ENCODE results near the gene PPP6R3. TPM values are rescaled to one million over a fixed set of nuclear protein-coding genes. Genes with fewer than 3 reads are reported as not detected.
"Not testable (repeated sequence)": the region's sequence is repeated elsewhere in the genome, so short reads cannot be mapped to it uniquely, and the experiment has no call there.

Gene PPP6R3
- total RNA-seq, 2 experiments from 2014 or later: 84.7 to 87.0 TPM

GRCh38 chr11:68425866-68426380, 34.6 kb upstream of the PPP6R3 start:
- intact Hi-C loops (cut with micrococcal nuclease): no loop called here
- CTCF ChIA-PET: no interaction called here

GRCh38 chr11:68429661-68430060, 30.9 kb upstream of the PPP6R3 start:
- no peak overlapping the region for H3K4me3 Mint-ChIP-seq
- no peak for DNase-seq
- no peak overlapping the region for H3K27ac Mint-ChIP-seq
- H3K4me1 Mint-ChIP-seq (ENCODE audit: low read depth): no peaks in the 10 kb centered on the region
- intact Hi-C loops (cut with micrococcal nuclease): no loop called here
- H3K27me3 Mint-ChIP-seq (ENCODE audit: low read depth): no peaks in the 10 kb centered on the region
- CTCF ChIA-PET: no interaction called here
- peaks cover 26% of the 10 kb centered on the region for H3K36me3 Mint-ChIP-seq (ENCODE audit: low read depth)
- H3K9me3 Mint-ChIP-seq: peaks cover 11% of the 10 kb centered on the region

More at GRCh38 chr11:68425866-68426380, 34.6 kb upstream of the PPP6R3 start:
- Mint-ChIP-seq H3K27me3 (ENCODE audit: low read depth) (no peaks in the 10 kb centered on the region), H3K4me1 (ENCODE audit: low read depth) (no peaks in the 10 kb centered on the region), H3K27ac (no peak overlapping the region), H3K36me3 (ENCODE audit: low read depth) (peaks cover 26% of the 10 kb centered on the region), H3K9me3 (peaks cover 11% of the 10 kb centered on the region), H3K4me3 (no peak overlapping the region)
- no peak for DNase-seq

GRCh38 chr11:68430384-68430783, 30.2 kb upstream of the PPP6R3 start:
- Mint-ChIP-seq H3K27me3 (ENCODE audit: low read depth) (no peaks in the 10 kb centered on the region), H3K4me1 (ENCODE audit: low read depth) (no peaks in the 10 kb centered on the region), H3K27ac (no peak overlapping the region), H3K36me3 (ENCODE audit: low read depth) (peaks cover 23% of the 10 kb centered on the region), H3K9me3 (peaks cover 11% of the 10 kb centered on the region), H3K4me3 (no peak overlapping the region)
- CTCF ChIA-PET: no interaction called here
- intact Hi-C loops (cut with micrococcal nuclease): no loop called here
- no peak for DNase-seq

- intact Hi-C loops (cut with micrococcal nuclease): no loop called here
- H3K4me1 Mint-ChIP-seq (ENCODE audit: low read depth): no peaks in the 10 kb centered on the region
- no peak for DNase-seq
- peaks cover 23% of the 10 kb centered on the region for H3K36me3 Mint-ChIP-seq (ENCODE audit: low read depth)
- H3K27ac Mint-ChIP-seq: no peak overlapping the region
- CTCF ChIA-PET: no interaction called here
- peaks cover 11% of the 10 kb centered on the region for H3K9me3 Mint-ChIP-seq
- H3K27me3 Mint-ChIP-seq (ENCODE audit: low read depth): no peaks in the 10 kb centered on the region
- H3K4me3 Mint-ChIP-seq: no peak overlapping the region
Observed at GRCh38 chr11:68430801-68431200, 29.8 kb upstream of the PPP6R3 start.

GRCh38 chr11:68431984-68432645, 28.4 kb upstream of the PPP6R3 start:
- peaks cover 11% of the 10 kb centered on the region for H3K9me3 Mint-ChIP-seq
- H3K27ac Mint-ChIP-seq: no peak overlapping the region
- CTCF ChIA-PET: no interaction called here
- H3K27me3 Mint-ChIP-seq (ENCODE audit: low read depth): no peaks in the 10 kb centered on the region
- DNase-seq: no peak
- no peak overlapping the region for H3K4me3 Mint-ChIP-seq
- no peaks in the 10 kb centered on the region for H3K4me1 Mint-ChIP-seq (ENCODE audit: low read depth)
- intact Hi-C loops (cut with micrococcal nuclease): no loop called here
- peaks cover 22% of the 10 kb centered on the region for H3K36me3 Mint-ChIP-seq (ENCODE audit: low read depth)

GRCh38 chr11:68432874-68433273, 27.7 kb upstream of the PPP6R3 start:
- Mint-ChIP-seq H3K9me3 (peaks cover 11% of the 10 kb centered on the region), H3K27me3 (ENCODE audit: low read depth) (no peaks in the 10 kb centered on the region), H3K4me1 (ENCODE audit: low read depth) (no peaks in the 10 kb centered on the region), H3K27ac (no peak overlapping the region), H3K4me3 (no peak overlapping the region), H3K36me3 (ENCODE audit: low read depth) (peaks cover 22% of the 10 kb centered on the region)
- intact Hi-C loops (cut with micrococcal nuclease): no loop called here
- DNase-seq: no peak
- CTCF ChIA-PET: no interaction called here

GRCh38 chr11:68433541-68433940, 27.0 kb upstream of the PPP6R3 start:
- CTCF ChIA-PET: no interaction called here
- no peak overlapping the region for H3K27ac Mint-ChIP-seq
- peaks cover 17% of the 10 kb centered on the region for H3K36me3 Mint-ChIP-seq (ENCODE audit: low read depth)
- no peaks in the 10 kb centered on the region for H3K27me3 Mint-ChIP-seq (ENCODE audit: low read depth)
- intact Hi-C loops (cut with micrococcal nuclease): no loop called here
- H3K9me3 Mint-ChIP-seq: peaks cover 11% of the 10 kb centered on the region
- no peaks in the 10 kb centered on the region for H3K4me1 Mint-ChIP-seq (ENCODE audit: low read depth)
- no peak for DNase-seq
- H3K4me3 Mint-ChIP-seq: no peak overlapping the region

GRCh38 chr11:68434159-68434558, 26.4 kb upstream of the PPP6R3 start:
- H3K4me3 Mint-ChIP-seq; H3K4me1 Mint-ChIP-seq (ENCODE audit: low read depth); H3K9me3 Mint-ChIP-seq; H3K27ac Mint-ChIP-seq; H3K27me3 Mint-ChIP-seq (ENCODE audit: low read depth); DNase-seq; intact Hi-C loops (cut with micrococcal nuclease): not testable (repeated sequence)
- CTCF ChIA-PET: interaction anchor here (0.6 kb wide), 1 partner anchor 176 kb away, joined by 3 read pairs; no protein-coding TSS in a partner anchor
- H3K36me3 Mint-ChIP-seq (ENCODE audit: low read depth): peaks cover 14% of the 10 kb centered on the region

- Mint-ChIP-seq H3K9me3 (no peaks in the 10 kb centered on the region), H3K4me1 (ENCODE audit: low read depth) (no peaks in the 10 kb centered on the region), H3K4me3 (no peak overlapping the region), H3K27me3 (ENCODE audit: low read depth) (no peaks in the 10 kb centered on the region), H3K36me3 (ENCODE audit: low read depth) (no peaks in the 10 kb centered on the region), H3K27ac (no peak overlapping the region)
- no peak for DNase-seq
- CTCF ChIA-PET: no interaction called here
- intact Hi-C loops (cut with micrococcal nuclease): no loop called here
Observed at GRCh38 chr11:68436162-68436888, 24.2 kb upstream of the PPP6R3 start.

- no peak overlapping the region for H3K4me3 Mint-ChIP-seq
- no peaks in the 10 kb centered on the region for H3K4me1 Mint-ChIP-seq (ENCODE audit: low read depth)
- no peak overlapping the region for H3K27ac Mint-ChIP-seq
- no peaks in the 10 kb centered on the region for H3K27me3 Mint-ChIP-seq (ENCODE audit: low read depth)
- CTCF ChIA-PET: no interaction called here
- intact Hi-C loops (cut with micrococcal nuclease): no loop called here
- H3K9me3 Mint-ChIP-seq: no peaks in the 10 kb centered on the region
- DNase-seq: no peak
- H3K36me3 Mint-ChIP-seq (ENCODE audit: low read depth): no peaks in the 10 kb centered on the region
Observed at GRCh38 chr11:68436985-68437926, 23.3 kb upstream of the PPP6R3 start.

- no peaks in the 10 kb centered on the region for H3K9me3 Mint-ChIP-seq
- CTCF ChIA-PET: interaction anchor here (0.6 kb wide), 1 partner anchor 1227 kb away, joined by 4 read pairs; no protein-coding TSS in a partner anchor
- no peak overlapping the region for H3K27ac Mint-ChIP-seq
- no peaks in the 10 kb centered on the region for H3K36me3 Mint-ChIP-seq (ENCODE audit: low read depth)
- H3K27me3 Mint-ChIP-seq (ENCODE audit: low read depth): no peaks in the 10 kb centered on the region
- no peak overlapping the region for H3K4me3 Mint-ChIP-seq
- intact Hi-C loops (cut with micrococcal nuclease): no loop called here
- no peaks in the 10 kb centered on the region for H3K4me1 Mint-ChIP-seq (ENCODE audit: low read depth)
- DNase-seq: no peak
Observed at GRCh38 chr11:68437927-68438657, 22.5 kb upstream of the PPP6R3 start.

Measured in activated naive CD4-positive, alpha-beta T cell treated with anti-CD3 and anti-CD28 coated beads for 36 hours (primary cell).